HS-27A (cell line): ENCODE results near the gene WDR33.

Experiments used
- DNase-seq: peaks from one replicate; pipeline ENCODE4 v3.0.0-alpha.2; 2012; ENCODE audit warnings: low read depth, missing footprints

WDR33 gene

DNA sequence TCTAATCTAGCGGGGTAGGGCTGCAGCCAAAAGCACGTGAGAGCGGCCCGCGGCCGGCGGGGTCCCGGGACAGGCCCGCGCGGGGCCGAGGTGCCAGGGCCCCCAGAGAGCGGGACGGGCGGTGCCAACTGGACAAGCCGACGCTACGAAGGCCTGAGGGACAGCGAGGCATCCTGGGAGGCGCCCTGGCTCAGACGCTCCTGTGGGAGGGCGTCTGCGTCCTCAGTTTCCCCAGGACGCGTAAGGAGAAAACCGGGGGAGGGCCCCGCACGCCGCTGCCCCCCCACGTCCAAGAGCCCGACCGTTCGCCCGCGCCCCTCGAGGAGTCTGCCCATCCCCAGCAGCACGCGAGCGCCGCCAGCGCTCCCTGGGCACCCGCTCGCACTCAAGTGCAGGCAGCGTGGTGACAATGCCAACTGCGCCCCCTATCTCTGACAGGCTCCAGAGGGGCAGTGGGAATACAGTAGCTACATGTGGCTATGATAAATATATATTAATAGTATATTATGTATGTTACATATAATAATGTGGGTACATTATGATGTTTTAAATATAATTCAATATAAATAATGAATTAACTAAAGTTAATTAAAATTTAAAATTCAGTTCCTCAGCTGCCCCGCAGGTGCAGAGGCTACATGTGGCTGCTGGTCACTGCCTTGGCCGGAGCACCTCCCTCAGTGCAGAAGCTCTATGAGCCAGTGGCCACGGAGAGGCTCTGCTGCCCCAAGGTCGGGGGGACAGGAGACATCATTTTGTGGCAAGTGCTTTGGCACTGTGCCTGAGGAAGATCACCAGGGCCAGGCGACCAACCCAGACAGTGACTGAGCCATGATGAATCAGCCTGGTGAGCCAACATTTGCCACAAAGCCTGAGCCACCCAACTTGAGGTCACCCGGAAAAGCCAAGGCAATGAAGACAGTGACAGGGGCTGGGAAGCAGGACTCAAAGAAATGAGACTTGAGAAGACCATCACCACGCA is 115.2 kb downstream of the WDR33 start:
- no peak for DNase-seq

DNA sequence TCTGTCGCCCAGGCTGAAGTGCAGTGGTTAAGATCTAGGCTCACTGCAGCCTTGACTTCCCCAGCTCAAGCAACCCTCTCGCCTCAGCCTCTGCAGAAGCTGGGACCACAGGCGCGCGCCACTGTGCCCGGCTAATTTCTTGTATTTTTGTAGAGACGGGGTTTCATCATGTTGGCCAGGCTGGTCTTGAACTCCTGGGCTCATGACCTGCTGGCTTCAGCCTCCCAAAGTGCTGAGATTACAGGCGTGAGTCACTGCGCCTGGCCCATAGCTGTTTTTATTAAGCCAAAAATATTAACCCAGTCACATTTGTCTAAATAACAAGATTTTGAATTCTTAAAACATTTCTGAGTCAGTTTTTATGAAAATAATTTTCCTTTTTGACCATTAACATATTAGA is 116.0 kb downstream of the WDR33 start:
- DNase-seq = no peak

DNA sequence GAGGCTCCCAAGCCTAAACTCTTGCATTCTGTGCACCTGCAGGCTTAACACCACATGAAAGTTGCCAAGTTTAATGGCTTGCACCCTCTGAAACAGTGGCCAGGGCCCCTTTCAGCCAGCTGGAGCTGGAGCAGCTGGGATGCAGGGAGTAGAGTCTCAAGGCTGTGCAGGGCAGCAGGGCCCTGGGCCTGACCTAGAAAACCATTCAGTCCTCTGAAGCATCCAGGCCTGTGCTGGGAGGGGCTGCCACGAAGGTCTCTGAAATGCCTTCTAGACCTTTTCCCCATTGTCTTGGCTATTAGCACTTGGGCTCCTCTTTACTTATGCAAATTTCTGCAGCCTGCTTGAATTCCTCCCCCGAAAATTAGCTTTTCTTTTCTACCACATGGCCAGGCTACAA is 120.3 kb downstream of the WDR33 start:
- no peak for DNase-seq

DNA sequence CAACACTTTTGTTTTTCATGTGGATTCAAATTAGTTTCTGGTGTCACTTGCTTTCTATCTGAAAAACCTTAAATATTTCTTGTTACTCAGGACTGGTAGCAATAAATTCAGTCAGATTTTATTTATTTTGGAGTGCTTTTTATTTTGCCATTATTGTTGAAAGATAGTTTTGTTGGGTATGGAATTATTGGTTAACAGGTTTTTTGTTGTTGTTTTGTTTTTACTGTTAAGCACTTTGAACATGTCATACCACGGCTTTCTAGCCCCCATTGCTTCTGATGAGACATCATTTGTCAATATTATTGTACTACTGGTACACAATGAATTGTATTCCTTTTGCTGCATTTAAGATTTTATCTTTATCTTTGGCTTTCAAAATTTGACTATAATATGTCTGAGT is 122.6 kb downstream of the WDR33 start:
- no peak for DNase-seq

DNA sequence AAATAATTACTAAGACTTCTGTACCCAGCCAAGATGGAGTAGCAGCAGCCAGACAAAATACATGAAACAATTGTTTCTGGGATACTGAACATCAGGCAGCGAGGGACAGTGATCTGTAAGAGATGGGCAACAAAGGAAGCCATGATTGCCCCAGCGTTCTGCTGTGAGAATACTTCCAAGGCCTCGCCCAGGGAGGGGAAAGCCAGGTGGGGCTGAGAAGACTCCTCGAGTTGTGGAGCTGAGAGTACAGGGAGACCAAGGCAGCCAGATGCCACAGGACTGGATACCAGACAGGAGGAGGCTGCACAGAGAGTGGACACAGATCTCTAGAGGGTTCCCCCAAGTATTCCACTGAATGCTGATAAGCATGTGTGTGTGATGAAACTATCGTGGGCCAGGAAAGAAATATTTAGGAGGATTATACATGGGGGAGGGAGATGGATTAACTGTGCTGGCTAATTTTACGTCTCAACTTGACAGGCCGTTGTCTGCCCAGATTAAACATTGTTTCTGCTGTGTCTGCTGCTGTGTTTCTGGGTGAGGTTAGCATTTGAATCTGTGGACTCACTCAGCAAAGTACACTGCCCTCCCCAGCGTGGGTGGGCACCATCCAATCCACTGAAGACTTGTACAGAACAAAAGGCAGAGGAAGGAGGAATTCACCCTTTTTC is 125.4 kb downstream of the WDR33 start:
- no peak for DNase-seq

GRCh38 chr2:127683757-127684156 is 127.2 kb downstream of the WDR33 start:
- no peak for DNase-seq

DNA sequence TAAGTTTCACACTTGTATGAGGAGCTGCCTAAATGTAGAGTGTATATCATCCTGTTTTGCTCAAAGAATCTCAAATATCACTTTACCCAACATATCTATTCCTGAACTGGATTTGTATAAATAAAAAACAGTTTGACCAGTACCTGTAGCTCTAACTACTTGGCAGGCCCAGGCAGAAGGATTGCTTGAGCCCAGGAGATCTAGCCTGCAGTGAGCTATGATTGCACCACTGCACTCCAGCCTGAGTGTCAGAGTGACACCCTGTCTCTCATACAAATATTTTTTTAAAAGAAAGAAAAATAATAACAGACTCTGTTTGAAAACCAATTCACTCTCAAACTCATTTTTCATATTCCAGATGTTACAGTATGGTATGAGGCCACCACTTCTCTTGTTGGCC is 127.9 kb downstream of the WDR33 start:
- no peak for DNase-seq

DNA sequence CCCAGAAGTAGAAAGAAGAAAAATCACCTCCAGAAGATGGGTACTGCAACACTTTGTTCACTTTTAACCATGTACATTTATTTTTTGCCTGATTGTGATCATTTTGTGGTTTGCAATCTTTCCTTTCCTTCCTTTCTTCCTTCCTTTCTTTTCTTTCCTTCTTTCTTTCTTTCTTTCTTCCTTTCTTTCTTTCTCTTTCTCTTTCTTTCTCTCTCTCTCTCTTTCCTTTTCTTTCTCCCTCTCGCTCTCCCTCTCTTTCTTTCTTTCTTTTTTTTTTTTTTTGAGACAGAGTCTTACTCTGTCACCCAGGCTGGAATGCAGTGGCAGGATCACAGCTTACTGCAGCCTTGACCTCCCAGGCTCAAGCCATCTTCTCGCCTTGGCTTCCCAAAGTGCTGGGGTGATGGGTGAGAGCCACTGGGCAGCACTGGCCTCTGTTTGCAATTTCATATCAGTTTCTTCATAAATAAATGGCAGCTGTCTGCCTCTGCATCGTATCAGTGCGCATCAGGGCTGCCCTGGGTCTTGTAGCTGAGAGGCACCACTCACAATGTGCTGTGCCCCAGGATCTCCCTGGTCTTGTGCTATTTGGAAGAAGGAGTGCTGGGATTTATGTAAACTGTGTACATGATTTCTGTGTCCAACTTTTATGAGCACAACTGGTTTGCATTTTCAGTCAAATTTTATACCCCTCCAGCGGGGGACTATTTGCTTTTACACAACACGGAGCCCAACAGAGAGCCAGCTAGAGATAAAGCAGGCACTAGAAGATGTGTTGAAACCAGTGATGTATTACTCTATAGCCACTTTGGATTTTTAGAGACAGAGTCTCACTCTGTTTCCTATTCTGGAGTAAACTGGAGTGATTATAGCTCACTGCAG is 128.8 kb downstream of the WDR33 start:
- DNase-seq = no peak

GRCh38 chr2:127681288-127681804 is 129.6 kb downstream of the WDR33 start:
- DNase-seq = no peak

- DNase-seq = no peak
Measured at GRCh38 chr2:127680706-127681287, 130.2 kb downstream of the WDR33 start.

DNA sequence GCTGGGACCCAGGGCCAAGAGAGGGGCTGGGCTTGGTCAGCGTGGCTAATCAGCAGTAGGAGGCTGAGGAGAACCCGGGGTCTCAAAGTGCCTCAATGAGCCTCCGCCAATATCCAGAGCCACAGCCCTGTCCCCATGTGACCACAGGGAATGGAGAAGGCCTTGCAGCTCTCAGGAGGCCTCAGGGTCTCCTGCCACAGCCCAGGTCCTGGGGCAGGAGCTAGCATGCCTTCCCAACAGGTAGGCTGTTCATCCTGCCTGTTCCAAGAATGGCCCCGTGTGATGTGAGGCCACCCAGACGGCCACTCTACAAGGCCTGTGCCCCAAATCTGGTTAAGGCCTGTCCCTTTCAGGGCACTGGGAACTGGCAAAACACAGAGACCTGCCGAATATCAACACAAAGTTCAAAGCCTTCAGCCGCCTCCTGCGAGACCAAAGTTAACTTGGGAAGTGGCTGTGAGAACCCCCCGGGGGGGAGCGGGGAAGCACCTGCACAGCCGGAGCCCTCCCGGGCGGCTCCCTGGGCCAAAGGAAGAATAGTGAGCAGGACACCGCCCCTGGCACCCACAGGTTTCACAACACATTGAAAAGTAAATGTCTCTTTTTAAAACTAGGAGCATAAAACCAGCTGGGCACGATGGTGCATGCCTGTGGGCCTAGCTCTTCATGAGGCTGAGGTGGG is 131.2 kb downstream of the WDR33 start:
- DNase-seq = no peak

- no peak for DNase-seq
Measured at GRCh38 chr2:127678991-127679390, 132.0 kb downstream of the WDR33 start.

GRCh38 chr2:127678531-127678930 is 132.4 kb downstream of the WDR33 start:
- no peak for DNase-seq

DNA sequence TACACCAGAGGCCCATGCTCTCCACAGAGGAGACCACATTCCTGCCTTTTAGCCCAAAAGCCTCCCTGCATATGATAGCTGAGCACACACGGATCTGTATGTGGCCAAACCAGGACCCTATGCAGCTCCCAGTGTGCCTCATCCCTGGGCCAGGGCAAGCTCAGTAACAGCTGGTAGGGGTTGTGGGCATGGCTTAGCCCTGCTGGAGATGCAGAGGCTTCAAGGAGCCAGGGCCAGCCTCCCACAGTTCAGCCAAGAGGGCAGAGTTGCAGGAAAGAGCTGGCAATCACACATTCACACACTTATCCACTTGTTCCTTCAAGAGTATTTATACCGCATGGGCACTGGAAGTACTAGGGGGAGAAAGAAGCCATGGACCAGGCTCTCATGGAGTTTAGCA is 134.1 kb downstream of the WDR33 start:
- DNase-seq = no peak

DNA sequence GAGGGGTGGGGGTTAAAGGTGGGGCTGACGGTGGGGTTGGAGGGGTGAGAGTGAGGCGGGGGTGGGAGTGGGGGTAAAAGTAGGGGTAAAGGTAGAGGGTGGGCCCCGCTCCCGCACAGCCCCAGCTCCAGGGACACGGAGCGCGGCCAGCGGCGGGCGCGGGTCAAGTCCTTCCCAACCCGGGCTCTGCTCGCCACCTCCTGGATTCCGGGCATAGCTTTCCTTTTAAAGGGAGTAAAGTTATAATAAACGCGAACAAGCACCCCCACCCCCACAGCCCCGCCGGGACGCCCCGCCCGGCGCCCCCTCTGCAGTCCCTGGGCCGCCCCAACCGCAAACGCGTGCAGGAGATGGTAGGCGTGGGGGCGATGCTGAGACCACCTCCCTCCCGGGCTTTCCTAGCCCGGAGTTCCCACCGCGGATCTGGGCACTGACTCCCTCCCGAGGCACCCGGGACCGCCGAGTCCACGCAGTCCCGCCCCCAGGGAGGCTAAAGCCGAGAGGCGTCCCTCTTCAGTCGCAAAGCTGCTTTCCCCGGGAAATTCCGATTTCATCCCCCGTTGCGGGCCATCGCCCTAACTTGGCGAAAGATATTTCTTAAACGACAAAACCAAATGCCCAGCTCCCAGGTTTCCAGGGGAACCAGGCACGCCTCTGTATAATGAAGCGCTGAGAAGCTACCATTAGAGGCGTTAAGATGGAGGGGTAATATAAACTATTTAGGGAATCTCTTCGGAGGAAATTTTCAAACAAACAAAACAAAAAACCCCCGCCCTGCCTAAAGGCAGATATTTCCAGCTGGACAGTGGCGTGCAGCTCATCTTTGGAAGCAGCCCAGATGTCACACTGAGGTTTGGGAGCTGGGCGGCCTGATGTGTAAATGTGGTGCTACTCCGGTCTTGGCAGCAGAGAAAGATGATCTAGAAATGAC is 135.4 kb downstream of the WDR33 start, which contains the start of gene LIMS2:
TSS of gene LIMS2 (minus strand) at position 200 of the 931 bp plus-strand sequence. CDS start 506 bp downstream, outside the sequence.
- DNase-seq = peak; percentile 69

DNA sequence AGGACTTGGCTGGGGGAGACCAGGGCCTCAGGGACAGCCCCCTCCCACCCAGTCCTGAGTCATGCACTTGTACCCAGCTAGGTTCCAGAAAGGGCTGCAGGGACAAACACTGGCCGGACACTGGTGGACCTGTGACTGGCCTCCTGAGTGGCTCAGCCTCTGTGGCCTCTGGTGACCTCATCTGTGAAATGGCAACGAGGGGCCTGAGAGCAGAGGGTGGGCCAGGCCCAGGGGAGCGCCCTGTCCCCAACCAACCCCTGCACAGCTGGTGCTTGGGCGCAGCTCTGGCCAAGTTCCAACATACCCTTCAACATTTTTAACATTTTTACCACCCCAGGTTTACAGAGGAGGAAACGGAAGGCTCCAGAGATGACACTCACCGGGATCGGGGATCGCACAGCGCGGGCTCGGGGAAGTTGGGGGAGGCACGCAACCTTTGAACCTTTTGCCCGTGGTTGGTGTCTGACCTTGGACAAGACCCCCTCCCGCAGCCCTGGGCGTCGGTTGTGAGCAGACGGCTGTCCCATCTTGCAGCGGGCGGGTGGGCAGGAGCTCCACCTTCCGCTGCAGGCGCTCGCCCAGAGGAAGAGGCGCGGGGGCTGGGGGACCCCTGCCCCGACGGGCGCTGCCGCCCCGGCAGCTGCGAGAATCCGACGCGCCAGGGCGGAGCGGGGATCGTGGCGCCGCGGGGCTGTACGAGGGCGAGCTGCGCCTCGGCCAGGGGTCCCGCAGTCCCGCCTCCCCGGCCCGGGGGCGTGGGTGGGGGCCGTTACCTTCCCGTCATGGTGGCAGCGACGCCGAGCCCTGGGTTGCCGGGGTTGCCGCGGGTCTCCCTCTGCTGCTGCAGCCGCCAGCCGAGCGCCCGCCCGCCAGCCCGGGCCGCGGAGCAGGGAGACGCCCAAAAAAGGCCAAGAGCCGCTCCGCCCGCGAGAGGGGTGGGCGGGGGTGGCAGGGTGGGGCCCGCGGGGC is 136.4 kb downstream of the WDR33 start:
- peak; percentile 71 for DNase-seq

DNA sequence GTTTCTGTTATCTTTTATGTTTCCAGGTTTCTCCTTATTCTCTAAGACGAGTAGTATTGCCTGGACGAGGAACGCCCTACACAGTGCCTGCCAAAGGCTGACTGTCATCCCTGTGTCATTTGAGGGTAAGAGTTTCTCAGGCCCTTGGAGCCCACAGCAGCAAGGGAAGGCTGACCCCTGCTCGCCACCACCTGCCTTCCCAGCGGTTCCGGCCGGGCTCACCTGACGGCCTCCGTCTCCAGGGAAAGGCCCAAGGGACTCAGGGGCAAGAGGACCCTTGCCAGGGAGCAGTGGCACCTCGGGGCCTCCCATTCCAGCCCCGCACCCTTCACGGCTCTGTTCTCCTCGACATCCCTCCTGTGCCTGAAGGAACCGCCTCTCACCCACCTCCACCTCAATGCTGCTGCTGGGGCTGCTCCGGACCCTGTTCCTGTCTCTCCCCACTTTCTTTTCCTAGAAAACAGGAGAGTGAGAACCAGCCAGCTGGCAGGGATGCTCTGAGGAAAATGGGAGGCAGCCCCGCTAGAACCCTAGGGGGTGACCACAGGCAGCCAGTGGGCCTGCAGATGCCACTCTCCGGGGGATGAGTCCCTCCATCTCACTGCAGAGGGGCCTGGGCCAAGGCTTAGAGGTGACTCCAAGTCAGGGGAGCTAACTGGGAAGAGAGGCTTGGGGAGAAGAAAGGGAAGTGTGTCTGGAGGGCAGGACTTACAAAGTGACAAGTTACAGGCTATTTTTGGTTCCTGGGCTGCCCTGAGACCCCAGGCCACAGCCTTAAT is 137.5 kb downstream of the WDR33 start:
- no peak for DNase-seq
